Fibroblast of skin of left biceps (primary cell): ENCODE measurements around the gene TRMU.

Experiments
- DNase-seq, 2 experiments: peaks; one replicate each; pipeline ENCODE4 v3.0.0-alpha.2; 2013; ENCODE audit warnings: low read depth in 2 of 2

Gene TRMU

GRCh38 chr22:46355996-46356471 lies 20.5 kb downstream of the TRMU start:
- DNase-seq: no peak

GRCh38 chr22:46356496-46357480 lies 21.3 kb downstream of the TRMU start:
- no peak for DNase-seq

- DNase-seq: no peak
These were observed 22.4 kb downstream of the TRMU start for GRCh38 chr22:46357711-46358520.

- DNase-seq: no peak
These were observed 23.3 kb downstream of the TRMU start for GRCh38 chr22:46358766-46359165.

GRCh38 chr22:46359362-46359761 lies 23.8 kb downstream of the TRMU start:
- no peak for DNase-seq

- DNase-seq: no peak
These were observed 24.6 kb downstream of the TRMU start for GRCh38 chr22:46360097-46360496.

- no peak for DNase-seq
These were observed 25.4 kb downstream of the TRMU start for GRCh38 chr22:46360891-46361290.

- DNase-seq: no peak
These were observed 26.3 kb downstream of the TRMU start for GRCh38 chr22:46361826-46362202.

GRCh38 chr22:46362203-46362933 lies 26.9 kb downstream of the TRMU start:
- DNase-seq: no peak

- DNase-seq: no peak
These were observed 27.5 kb downstream of the TRMU start for GRCh38 chr22:46362934-46363515.

- no peak for DNase-seq
These were observed 28.3 kb downstream of the TRMU start for GRCh38 chr22:46363611-46364321.

- no peak for DNase-seq
These were observed 29.0 kb downstream of the TRMU start for GRCh38 chr22:46364341-46365165.

- no peak for DNase-seq
These were observed 29.7 kb downstream of the TRMU start for GRCh38 chr22:46365166-46365624.

- DNase-seq: no peak
These were observed 30.8 kb downstream of the TRMU start for GRCh38 chr22:46366327-46366731.

GRCh38 chr22:46366801-46367706 lies 31.5 kb downstream of the TRMU start:
- DNase-seq: no peak

- DNase-seq: no peak
These were observed 32.2 kb downstream of the TRMU start for GRCh38 chr22:46367707-46368191.

- DNase-seq: no peak
These were observed 32.9 kb downstream of the TRMU start for GRCh38 chr22:46368422-46368821.

- DNase-seq: no peak
These were observed 33.6 kb downstream of the TRMU start for GRCh38 chr22:46368871-46369715.
